AG09309 (cell line): ENCODE data around the gene TFEC.
"Not testable (repeated sequence)": the region's sequence is repeated elsewhere in the genome, so short reads cannot be mapped to it uniquely, and the experiment has no call there.

Experiments used
- DNase-seq: peaks from one replicate; pipeline ENCODE4 v3.0.0-alpha.2; 2010; ENCODE audit warnings: low read depth
- H3K4me3 ChIP-seq: 2 replicates; pipeline ENCODE4 v1.5.1; 2011; ENCODE audit warnings: mild to moderate bottlenecking, low read depth, low read length, moderate library complexity; ENCODE audit not compliant: control insufficient read depth
- CTCF ChIP-seq: IDR thresholded peaks from 2 replicates; pipeline ENCODE4 v1.5.1; 2011; ENCODE audit warnings: mild to moderate bottlenecking, low read depth, low read length, inconsistent platforms; ENCODE audit not compliant: insufficient read depth, control insufficient read depth; ENCODE audit errors: missing control alignments

The TFEC gene

DNA sequence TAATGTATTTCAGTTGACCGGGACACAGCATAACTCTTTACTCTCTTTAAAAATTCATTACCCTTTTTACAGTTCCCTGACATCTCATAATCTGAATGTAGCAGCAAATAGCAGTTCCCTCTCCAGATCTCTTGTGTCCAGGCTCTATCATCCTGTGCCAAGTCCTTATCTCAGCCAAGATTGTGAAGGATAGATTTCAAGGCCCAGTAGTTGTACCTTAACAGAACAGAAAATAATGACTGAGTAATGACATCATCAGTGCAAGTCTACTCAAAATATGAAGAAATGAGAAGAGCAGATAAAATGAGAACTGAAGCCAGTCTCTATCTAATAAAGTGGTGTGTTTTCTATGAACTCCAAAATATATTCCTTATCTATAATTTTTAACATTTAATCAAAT lies 92.6 kb downstream of the TFEC start:
- TF ChIP-seq CTCF = no peak
- no peak overlapping the region for H3K4me3 ChIP-seq
- no peak for DNase-seq

GRCh38 chr7:115933471-115933870 lies 97.1 kb downstream of the TFEC start:
- peak; percentile 5 for DNase-seq
- no peak for TF ChIP-seq CTCF

GRCh38 chr7:115932880-115933279 lies 97.7 kb downstream of the TFEC start:
- DNase-seq = no peak
- no peak overlapping the region for H3K4me3 ChIP-seq
- TF ChIP-seq CTCF = no peak

More at GRCh38 chr7:115933471-115933870, 97.1 kb downstream of the TFEC start:
- no peak overlapping the region for H3K4me3 ChIP-seq

GRCh38 chr7:115930184-115930583 lies 100.4 kb downstream of the TFEC start:
- not testable (repeated sequence) for DNase-seq, H3K4me3 ChIP-seq

GRCh38 chr7:115929736-115930135 lies 100.8 kb downstream of the TFEC start:
- H3K4me3 ChIP-seq, DNase-seq: not testable (repeated sequence)

DNA sequence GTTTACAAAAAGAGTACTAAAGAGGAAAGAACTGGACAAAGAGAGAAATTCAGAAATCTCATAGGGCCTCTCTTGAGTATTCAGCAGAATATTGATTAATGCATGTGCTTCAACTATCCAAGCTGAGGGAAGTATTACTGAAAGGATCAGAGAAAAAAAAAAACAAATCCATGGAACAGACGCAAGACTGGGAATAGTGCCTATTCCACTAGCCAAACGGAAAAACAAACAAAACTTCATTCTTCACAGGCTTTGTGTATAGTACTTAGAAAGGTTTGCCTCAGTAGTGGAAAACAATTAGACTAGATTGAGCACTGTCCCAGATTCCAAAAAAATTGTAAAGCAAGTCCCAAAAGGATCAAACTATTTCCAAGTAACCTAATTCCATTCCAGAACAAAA lies 106.2 kb downstream of the TFEC start:
- TF ChIP-seq CTCF = no peak

GRCh38 chr7:115920367-115920766 lies 110.2 kb downstream of the TFEC start:
- no peak overlapping the region for H3K4me3 ChIP-seq
- TF ChIP-seq CTCF = no peak
- no peak for DNase-seq

More for the DNA sequence above, 106.2 kb downstream of the TFEC start:
- no peak overlapping the region for H3K4me3 ChIP-seq
- no peak for DNase-seq

DNA sequence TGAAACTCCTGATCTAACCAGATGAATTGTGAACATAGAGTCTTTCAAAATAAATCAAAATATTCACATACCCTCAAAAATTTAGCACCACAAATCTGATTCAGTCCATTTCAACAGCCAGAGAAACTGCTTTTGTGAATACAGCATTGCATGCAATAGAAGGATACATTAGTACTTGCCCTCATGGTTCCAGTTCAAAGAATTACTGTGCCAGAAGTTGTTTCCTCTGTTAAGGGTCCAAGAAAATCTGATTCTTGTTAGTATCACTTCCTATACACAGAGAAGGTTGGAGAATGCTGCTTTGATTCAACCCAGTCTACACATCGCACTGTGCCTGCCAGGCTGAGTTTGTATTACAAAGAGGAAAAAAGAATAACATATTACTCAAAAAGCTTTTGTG lies 115.6 kb downstream of the TFEC start:
- H3K4me3 ChIP-seq = no peak overlapping the region
- DNase-seq = no peak
- no peak for TF ChIP-seq CTCF
